ENCODE measurements around the gene VMP1.
A peak's percentile ranks its signal among the peaks of the same experiment; 100 is the strongest.

The VMP1 gene

GRCh38 chr17:59707971-59708430 is 547 bp downstream of the VMP1 start:
- H3K9ac ChIP-seq (ENCODE audit: low read length in 2 of 2): peak overlapping the region; percentile 94 to 100
- no peaks in the 10 kb centered on the region for H3K9me3 ChIP-seq (ENCODE audit: control insufficient read depth in 2 of 2, low read length in 2 of 2)
- peaks cover 0 to 2% of the 10 kb centered on the region in 2 donors for H3K36me3 ChIP-seq (ENCODE audit: control insufficient read depth in 2 of 2, insufficient read depth in 2 of 2, low read length in 2 of 2)
- H3K27ac ChIP-seq (ENCODE audit: low read length): peak overlapping the region; percentile 91
- H3K4me1 ChIP-seq (ENCODE audit: control insufficient read depth, insufficient read depth, low read length): peaks cover 17% of the 10 kb centered on the region
- peak overlapping the region; percentile 93 to 99 for H3K4me3 ChIP-seq (ENCODE audit: low read length in 2 of 2)
- no peaks in the 10 kb centered on the region for H3K27me3 ChIP-seq (ENCODE audit: control insufficient read depth in 1 of 2, insufficient read depth in 2 of 2, low read length in 2 of 2)

- Histone ChIP-seq H3K9ac (ENCODE audit: low read length in 2 of 2) (no peak overlapping the region), H3K4me1 (ENCODE audit: control insufficient read depth, insufficient read depth, low read length) (peaks cover 9% of the 10 kb centered on the region)
Observed at GRCh38 chr17:59711936-59712335, 4.5 kb downstream of the VMP1 start.

GRCh38 chr17:59712862-59713261 is 5.4 kb downstream of the VMP1 start:
- Histone ChIP-seq H3K9me3 (ENCODE audit: control insufficient read depth in 2 of 2, low read length in 2 of 2) (no peaks in the 10 kb centered on the region), H3K27ac (ENCODE audit: low read length) (no peak overlapping the region), H3K4me3 (ENCODE audit: low read length in 2 of 2) (no peak overlapping the region), H3K36me3 (ENCODE audit: control insufficient read depth in 2 of 2, insufficient read depth in 2 of 2, low read length in 2 of 2) (no peaks in the 10 kb centered on the region), H3K4me1 (ENCODE audit: control insufficient read depth, insufficient read depth, low read length) (peaks cover 9% of the 10 kb centered on the region), H3K27me3 (ENCODE audit: control insufficient read depth in 1 of 2, insufficient read depth in 2 of 2, low read length in 2 of 2) (no peaks in the 10 kb centered on the region), H3K9ac (ENCODE audit: low read length in 2 of 2) (no peak overlapping the region)

More at GRCh38 chr17:59711936-59712335, 4.5 kb downstream of the VMP1 start:
- H3K36me3 ChIP-seq (ENCODE audit: control insufficient read depth in 2 of 2, insufficient read depth in 2 of 2, low read length in 2 of 2): no peaks in the 10 kb centered on the region
- no peaks in the 10 kb centered on the region for H3K27me3 ChIP-seq (ENCODE audit: control insufficient read depth in 1 of 2, insufficient read depth in 2 of 2, low read length in 2 of 2)
- H3K27ac ChIP-seq (ENCODE audit: low read length): no peak overlapping the region
- H3K9me3 ChIP-seq (ENCODE audit: control insufficient read depth in 2 of 2, low read length in 2 of 2): no peaks in the 10 kb centered on the region
- H3K4me3 ChIP-seq (ENCODE audit: low read length in 2 of 2): no peak overlapping the region

GRCh38 chr17:59714255-59714654 is 6.8 kb downstream of the VMP1 start:
- H3K27me3 ChIP-seq (ENCODE audit: control insufficient read depth in 1 of 2, insufficient read depth in 2 of 2, low read length in 2 of 2): no peaks in the 10 kb centered on the region
- H3K9ac ChIP-seq (ENCODE audit: low read length in 2 of 2): no peak overlapping the region
- no peaks in the 10 kb centered on the region for H3K4me1 ChIP-seq (ENCODE audit: control insufficient read depth, insufficient read depth, low read length)
- no peak overlapping the region for H3K4me3 ChIP-seq (ENCODE audit: low read length in 2 of 2)
- H3K36me3 ChIP-seq (ENCODE audit: control insufficient read depth in 2 of 2, insufficient read depth in 2 of 2, low read length in 2 of 2): no peaks in the 10 kb centered on the region
- no peak overlapping the region for H3K27ac ChIP-seq (ENCODE audit: low read length)
- no peaks in the 10 kb centered on the region for H3K9me3 ChIP-seq (ENCODE audit: control insufficient read depth in 2 of 2, low read length in 2 of 2)

- Histone ChIP-seq H3K4me1 (ENCODE audit: control insufficient read depth, insufficient read depth, low read length) (no peaks in the 10 kb centered on the region), H3K4me3 (ENCODE audit: low read length in 2 of 2) (peak overlapping the region in 1 of 2 donors; percentile 8), H3K27ac (ENCODE audit: low read length) (peak overlapping the region; percentile 3)
Observed at GRCh38 chr17:59716427-59716826, 9.0 kb downstream of the VMP1 start.

GRCh38 chr17:59719526-59719925 is 12.1 kb downstream of the VMP1 start:
- H3K27ac ChIP-seq (ENCODE audit: low read length): no peak overlapping the region
- H3K4me1 ChIP-seq (ENCODE audit: control insufficient read depth, insufficient read depth, low read length): no peaks in the 10 kb centered on the region
- H3K36me3 ChIP-seq (ENCODE audit: control insufficient read depth in 2 of 2, insufficient read depth in 2 of 2, low read length in 2 of 2): no peaks in the 10 kb centered on the region
- no peaks in the 10 kb centered on the region for H3K27me3 ChIP-seq (ENCODE audit: control insufficient read depth in 1 of 2, insufficient read depth in 2 of 2, low read length in 2 of 2)
- no peak overlapping the region for H3K9ac ChIP-seq (ENCODE audit: low read length in 2 of 2)
- no peaks in the 10 kb centered on the region for H3K9me3 ChIP-seq (ENCODE audit: control insufficient read depth in 2 of 2, low read length in 2 of 2)
- H3K4me3 ChIP-seq (ENCODE audit: low read length in 2 of 2): no peak overlapping the region

More at GRCh38 chr17:59716427-59716826, 9.0 kb downstream of the VMP1 start:
- H3K9ac ChIP-seq (ENCODE audit: low read length in 2 of 2): no peak overlapping the region
- H3K9me3 ChIP-seq (ENCODE audit: control insufficient read depth in 2 of 2, low read length in 2 of 2): no peaks in the 10 kb centered on the region
- no peaks in the 10 kb centered on the region for H3K36me3 ChIP-seq (ENCODE audit: control insufficient read depth in 2 of 2, insufficient read depth in 2 of 2, low read length in 2 of 2)
- H3K27me3 ChIP-seq (ENCODE audit: control insufficient read depth in 1 of 2, insufficient read depth in 2 of 2, low read length in 2 of 2): no peaks in the 10 kb centered on the region

GRCh38 chr17:59722623-59723022 is 15.2 kb downstream of the VMP1 start:
- Histone ChIP-seq H3K27me3 (ENCODE audit: control insufficient read depth in 1 of 2, insufficient read depth in 2 of 2, low read length in 2 of 2) (no peaks in the 10 kb centered on the region), H3K9me3 (ENCODE audit: control insufficient read depth in 2 of 2, low read length in 2 of 2) (no peaks in the 10 kb centered on the region), H3K4me3 (ENCODE audit: low read length in 2 of 2) (no peak overlapping the region), H3K36me3 (ENCODE audit: control insufficient read depth in 2 of 2, insufficient read depth in 2 of 2, low read length in 2 of 2) (no peaks in the 10 kb centered on the region), H3K4me1 (ENCODE audit: control insufficient read depth, insufficient read depth, low read length) (no peaks in the 10 kb centered on the region), H3K27ac (ENCODE audit: low read length) (no peak overlapping the region), H3K9ac (ENCODE audit: low read length in 2 of 2) (no peak overlapping the region)

- no peaks in the 10 kb centered on the region for H3K4me1 ChIP-seq (ENCODE audit: control insufficient read depth, insufficient read depth, low read length)
- no peaks in the 10 kb centered on the region for H3K9me3 ChIP-seq (ENCODE audit: control insufficient read depth in 2 of 2, low read length in 2 of 2)
- H3K27ac ChIP-seq (ENCODE audit: low read length): no peak overlapping the region
- no peak overlapping the region for H3K9ac ChIP-seq (ENCODE audit: low read length in 2 of 2)
- no peaks in the 10 kb centered on the region for H3K27me3 ChIP-seq (ENCODE audit: control insufficient read depth in 1 of 2, insufficient read depth in 2 of 2, low read length in 2 of 2)
- no peak overlapping the region for H3K4me3 ChIP-seq (ENCODE audit: low read length in 2 of 2)
- H3K36me3 ChIP-seq (ENCODE audit: control insufficient read depth in 2 of 2, insufficient read depth in 2 of 2, low read length in 2 of 2): no peaks in the 10 kb centered on the region
Observed at GRCh38 chr17:59723041-59723440, 15.6 kb downstream of the VMP1 start.

GRCh38 chr17:59723607-59724006 is 16.2 kb downstream of the VMP1 start:
- Histone ChIP-seq H3K27ac (ENCODE audit: low read length) (no peak overlapping the region), H3K9ac (ENCODE audit: low read length in 2 of 2) (no peak overlapping the region), H3K27me3 (ENCODE audit: control insufficient read depth in 1 of 2, insufficient read depth in 2 of 2, low read length in 2 of 2) (no peaks in the 10 kb centered on the region), H3K36me3 (ENCODE audit: control insufficient read depth in 2 of 2, insufficient read depth in 2 of 2, low read length in 2 of 2) (no peaks in the 10 kb centered on the region), H3K4me3 (ENCODE audit: low read length in 2 of 2) (no peak overlapping the region), H3K4me1 (ENCODE audit: control insufficient read depth, insufficient read depth, low read length) (no peaks in the 10 kb centered on the region), H3K9me3 (ENCODE audit: control insufficient read depth in 2 of 2, low read length in 2 of 2) (no peaks in the 10 kb centered on the region)

GRCh38 chr17:59725691-59726090 is 18.2 kb downstream of the VMP1 start:
- H3K9ac ChIP-seq (ENCODE audit: low read length in 2 of 2): no peak overlapping the region
- no peaks in the 10 kb centered on the region for H3K36me3 ChIP-seq (ENCODE audit: control insufficient read depth in 2 of 2, insufficient read depth in 2 of 2, low read length in 2 of 2)
- H3K27me3 ChIP-seq (ENCODE audit: control insufficient read depth in 1 of 2, insufficient read depth in 2 of 2, low read length in 2 of 2): no peaks in the 10 kb centered on the region
- no peaks in the 10 kb centered on the region for H3K4me1 ChIP-seq (ENCODE audit: control insufficient read depth, insufficient read depth, low read length)
- no peak overlapping the region for H3K27ac ChIP-seq (ENCODE audit: low read length)
- H3K9me3 ChIP-seq (ENCODE audit: control insufficient read depth in 2 of 2, low read length in 2 of 2): no peaks in the 10 kb centered on the region
- H3K4me3 ChIP-seq (ENCODE audit: low read length in 2 of 2): no peak overlapping the region

GRCh38 chr17:59727817-59728533 is 20.5 kb downstream of the VMP1 start:
- no peaks in the 10 kb centered on the region for H3K9me3 ChIP-seq (ENCODE audit: control insufficient read depth in 2 of 2, low read length in 2 of 2)
- no peak overlapping the region for H3K4me3 ChIP-seq (ENCODE audit: low read length in 2 of 2)
- H3K4me1 ChIP-seq (ENCODE audit: control insufficient read depth, insufficient read depth, low read length): no peaks in the 10 kb centered on the region
- H3K9ac ChIP-seq (ENCODE audit: low read length in 2 of 2): no peak overlapping the region
- H3K36me3 ChIP-seq (ENCODE audit: control insufficient read depth in 2 of 2, insufficient read depth in 2 of 2, low read length in 2 of 2): no peaks in the 10 kb centered on the region
- no peaks in the 10 kb centered on the region for H3K27me3 ChIP-seq (ENCODE audit: control insufficient read depth in 1 of 2, insufficient read depth in 2 of 2, low read length in 2 of 2)
- no peak overlapping the region for H3K27ac ChIP-seq (ENCODE audit: low read length)
